SK-N-SH treated with all-trans-retinoic acid at 6 μM for 48 hours (cell line): ENCODE data around the gene TLE1.
A peak's percentile ranks its signal among the peaks of the same experiment; 100 is the strongest.

ENCODE experiments used
- ATAC-seq: fragments of 200-7000 bp; cut with Tn5 transposase; 3 replicates; pipeline ENCODE4 v1.9.1; 2020; ENCODE audit warnings: mild to moderate bottlenecking, moderate library complexity
- ARNTL ChIP-seq: fragments of 450-650 bp; formaldehyde crosslinking; IDR thresholded peaks from 2 replicates; pipeline ENCODE4 v1.5.0; 2020; ENCODE audit warnings: low read depth, mild to moderate bottlenecking, moderate library complexity, borderline replicate concordance
- BACH2 ChIP-seq: fragments of 250-450 bp; sonication (Bioruptor Pico); IDR thresholded peaks from 2 replicates; pipeline ENCODE4 v1.9.0; 2021; ENCODE audit warnings: mild to moderate bottlenecking, borderline replicate concordance
- CREB5 ChIP-seq: fragments of 250-450 bp; sonication (Bioruptor Pico); IDR thresholded peaks from 2 replicates; pipeline ENCODE4 v1.5.1; 2020; ENCODE audit warnings: low read depth, mild to moderate bottlenecking, moderate library complexity
- CSRNP3 ChIP-seq: fragments of 250-450 bp; sonication (Bioruptor Pico); IDR thresholded peaks from 2 replicates; pipeline ENCODE4 v1.5.1; 2021; ENCODE audit warnings: mild to moderate bottlenecking, moderate library complexity
- ESRRG ChIP-seq: fragments of 250-450 bp; sonication (Bioruptor Pico); IDR thresholded peaks from 2 replicates; pipeline ENCODE4 v1.6.1; 2021; ENCODE audit warnings: mild to moderate bottlenecking
- GLIS3 ChIP-seq: fragments of 250-450 bp; sonication (Bioruptor Pico); IDR thresholded peaks from 2 replicates; pipeline ENCODE4 v1.5.0; 2020; ENCODE audit warnings: mild to moderate bottlenecking, moderate library complexity
- ISL1 ChIP-seq: fragments of 250-450 bp; sonication (Bioruptor Pico); IDR thresholded peaks from 2 replicates; pipeline ENCODE4 v2.1.2; 2022; ENCODE audit warnings: mild to moderate bottlenecking, moderate library complexity
- OSR1 ChIP-seq: fragments of 250-450 bp; sonication (Bioruptor Pico); IDR thresholded peaks from 2 replicates; pipeline ENCODE4 v1.8.0; 2022; ENCODE audit warnings: moderate library complexity, mild to moderate bottlenecking, inconsistent platforms
- PATZ1 ChIP-seq: fragments of 250-450 bp; sonication (Bioruptor Pico); IDR thresholded peaks from 2 replicates; pipeline ENCODE4 v1.8.0; 2020; ENCODE audit warnings: mild to moderate bottlenecking, moderate library complexity, borderline replicate concordance
- POU6F1 ChIP-seq: fragments of 250-450 bp; sonication (Bioruptor Pico); IDR thresholded peaks from 2 replicates; pipeline ENCODE4 v1.8.0; 2021; ENCODE audit warnings: low read depth, mild to moderate bottlenecking, moderate library complexity, borderline replicate concordance
- PPARA ChIP-seq: fragments of 250-450 bp; sonication (Bioruptor Pico); IDR thresholded peaks from 2 replicates; pipeline ENCODE4 v1.5.0; 2020; ENCODE audit warnings: mild to moderate bottlenecking, borderline replicate concordance
- TCF4 ChIP-seq: fragments of 250-450 bp; sonication (Bioruptor Pico); IDR thresholded peaks from 2 replicates; pipeline ENCODE4 v1.8.0; 2021; ENCODE audit warnings: mild to moderate bottlenecking, moderate library complexity, borderline replicate concordance
- TOX ChIP-seq: fragments of 250-450 bp; sonication (Bioruptor Pico); IDR thresholded peaks from 2 replicates; pipeline ENCODE4 v1.8.0; 2021; ENCODE audit warnings: mild to moderate bottlenecking, moderate library complexity, borderline replicate concordance
- TSHZ2 ChIP-seq: fragments of 250-450 bp; sonication (Bioruptor Pico); IDR thresholded peaks from 2 replicates; pipeline ENCODE4 v1.5.0; 2020; ENCODE audit warnings: mild to moderate bottlenecking, moderate library complexity
- ZC3H10 ChIP-seq: fragments of 250-450 bp; sonication (Bioruptor Pico); IDR thresholded peaks from 2 replicates; pipeline ENCODE4 v1.5.1; 2021; ENCODE audit warnings: mild to moderate bottlenecking, moderate library complexity
- ZFP3 ChIP-seq: fragments of 250-450 bp; sonication (Bioruptor Pico); IDR thresholded peaks from 2 replicates; pipeline ENCODE4 v1.5.0; 2020; ENCODE audit warnings: mild to moderate bottlenecking, moderate library complexity
- ZFP30 ChIP-seq: fragments of 450-650 bp; formaldehyde crosslinking; IDR thresholded peaks from 2 replicates; pipeline ENCODE4 v1.5.0; 2022; ENCODE audit warnings: mild to moderate bottlenecking, moderate library complexity
- ZNF565 ChIP-seq: fragments of 450-650 bp; formaldehyde crosslinking; conservative IDR thresholded peaks from 2 replicates; pipeline ENCODE4 v1.5.0; 2020; ENCODE audit warnings: low read depth, mild to moderate bottlenecking, moderate library complexity
- ZNF70 ChIP-seq: fragments of 450-650 bp; formaldehyde crosslinking; IDR thresholded peaks from 2 replicates; pipeline ENCODE4 v1.5.0; 2020; ENCODE audit warnings: mild to moderate bottlenecking, moderate library complexity
- ZNF8 ChIP-seq: fragments of 450-650 bp; formaldehyde crosslinking; IDR thresholded peaks from 2 replicates; pipeline ENCODE4 v1.5.0; 2020; ENCODE audit warnings: mild to moderate bottlenecking, moderate library complexity

Gene TLE1

GRCh38 chr9:81584099-81584498, 105.2 kb downstream of the TLE1 start:
- TF ChIP-seq ARNTL (CRISPR knock-in tag) = no peak
- no peak for TF ChIP-seq BACH2 (CRISPR knock-in tag)
- no peak for TF ChIP-seq PATZ1 (CRISPR knock-in tag)
- TF ChIP-seq ZC3H10 = no peak
- no peak for TF ChIP-seq CSRNP3 (CRISPR knock-in tag)
- TF ChIP-seq ZNF565 = no peak
- TF ChIP-seq ISL1 = no peak
- TF ChIP-seq POU6F1 (CRISPR knock-in tag) = no peak
- TF ChIP-seq OSR1 (CRISPR knock-in tag) = no peak
- no peak for TF ChIP-seq ZNF8 (CRISPR knock-in tag)
- no peak for TF ChIP-seq TCF4 (CRISPR knock-in tag)
- TF ChIP-seq GLIS3 (CRISPR knock-in tag) = no peak
- TF ChIP-seq ESRRG = no peak
- TF ChIP-seq CREB5 = no peak
- no peak for ATAC-seq

GRCh38 chr9:81581986-81582385, 107.4 kb downstream of the TLE1 start:
- TF ChIP-seq ZFP3 (CRISPR knock-in tag) = no peak
- no peak for TF ChIP-seq CSRNP3 (CRISPR knock-in tag)
- TF ChIP-seq ZNF8 (CRISPR knock-in tag) = no peak
- no peak for ATAC-seq

- ATAC-seq = no peak
These were observed 110.0 kb downstream of the TLE1 start for GRCh38 chr9:81579381-81579780.

GRCh38 chr9:81578606-81579005, 110.7 kb downstream of the TLE1 start:
- ATAC-seq = peak; percentile 45; the same call in 2 of the 3 replicates
- TF ChIP-seq ZFP3 (CRISPR knock-in tag) (no peak), CSRNP3 (CRISPR knock-in tag) (no peak), ZC3H10 (no peak), CREB5 (no peak), ARNTL (CRISPR knock-in tag) (no peak), PATZ1 (CRISPR knock-in tag) (no peak), TCF4 (CRISPR knock-in tag) (no peak), TOX (CRISPR knock-in tag) (no peak), TSHZ2 (CRISPR knock-in tag) (no peak), ESRRG (no peak), ZNF565 (no peak)

More at GRCh38 chr9:81579381-81579780, 110.0 kb downstream of the TLE1 start:
- TF ChIP-seq TCF4 (CRISPR knock-in tag) (no peak), ZC3H10 (no peak), GLIS3 (CRISPR knock-in tag) (no peak), BACH2 (CRISPR knock-in tag) (no peak), ZFP30 (CRISPR knock-in tag) (no peak), PPARA (no peak), ZNF70 (CRISPR knock-in tag) (no peak), OSR1 (CRISPR knock-in tag) (no peak), ARNTL (CRISPR knock-in tag) (no peak)
- TF ChIP-seq, all 23 proteins: peak for 0
